ENCODE measurements around the gene BANK1. TPM values are rescaled to one million over a fixed set of nuclear protein-coding genes. Genes with fewer than 3 reads are reported as not detected.
A peak's percentile ranks its signal among the peaks of the same experiment; 100 is the strongest.

Gene BANK1
- total RNA-seq, 1 donor from 2014 or later: 1.7 TPM

GRCh38 chr4:101858641-101859040 is 68.1 kb downstream of the BANK1 start:
- no peak for DNase-seq (ENCODE audit: extremely low spot score, unreplicated experiment)
- H3K36me3 Mint-ChIP-seq: no peaks in the 10 kb centered on the region
- no peaks in the 10 kb centered on the region for H3K27me3 Mint-ChIP-seq
- no peak overlapping the region for H3K27ac Mint-ChIP-seq
- no peak for TF ChIP-seq CTCF (conservative IDR thresholded peaks at IDR 0.05)
- H3K9me3 Mint-ChIP-seq: no peaks in the 10 kb centered on the region
- no peak overlapping the region for H3K4me3 Mint-ChIP-seq
- no peaks in the 10 kb centered on the region for H3K4me1 Mint-ChIP-seq (ENCODE audit: unreplicated experiment)

- no peak for DNase-seq (ENCODE audit: extremely low spot score, unreplicated experiment)
- Mint-ChIP-seq H3K4me3 (no peak overlapping the region), H3K27me3 (no peaks in the 10 kb centered on the region), H3K9me3 (peaks cover 12% of the 10 kb centered on the region), H3K4me1 (ENCODE audit: unreplicated experiment) (peaks cover 4% of the 10 kb centered on the region), H3K27ac (no peak overlapping the region), H3K36me3 (peaks cover 4% of the 10 kb centered on the region)
- TF ChIP-seq CTCF (conservative IDR thresholded peaks at IDR 0.05): no peak
These were observed 72.1 kb downstream of the BANK1 start for GRCh38 chr4:101862595-101862994.

GRCh38 chr4:101864660-101865059 is 74.1 kb downstream of the BANK1 start:
- Mint-ChIP-seq H3K27ac (peak overlapping the region; percentile 95), H3K27me3 (no peaks in the 10 kb centered on the region), H3K4me3 (peak overlapping the region; percentile 50), H3K9me3 (peaks cover 12% of the 10 kb centered on the region), H3K4me1 (ENCODE audit: unreplicated experiment) (peaks cover 4% of the 10 kb centered on the region), H3K36me3 (peaks cover 4% of the 10 kb centered on the region)
- no peak for TF ChIP-seq CTCF (conservative IDR thresholded peaks at IDR 0.05)
- DNase-seq (ENCODE audit: extremely low spot score, unreplicated experiment): no peak

GRCh38 chr4:101865501-101866062 is 75.1 kb downstream of the BANK1 start:
- peak overlapping the region; percentile 95 for H3K27ac Mint-ChIP-seq

GRCh38 chr4:101870874-101871273 is 80.3 kb downstream of the BANK1 start:
- H3K9me3 Mint-ChIP-seq: no peaks in the 10 kb centered on the region
- TF ChIP-seq CTCF (conservative IDR thresholded peaks at IDR 0.05): no peak

More at GRCh38 chr4:101865501-101866062, 75.1 kb downstream of the BANK1 start:
- DNase-seq (ENCODE audit: extremely low spot score, unreplicated experiment): no peak
- Mint-ChIP-seq H3K4me3 (peak overlapping the region; percentile 20), H3K27me3 (no peaks in the 10 kb centered on the region), H3K9me3 (peaks cover 12% of the 10 kb centered on the region), H3K36me3 (peaks cover 4% of the 10 kb centered on the region), H3K4me1 (ENCODE audit: unreplicated experiment) (peaks cover 4% of the 10 kb centered on the region)
- no peak for TF ChIP-seq CTCF (conservative IDR thresholded peaks at IDR 0.05)

More at GRCh38 chr4:101870874-101871273, 80.3 kb downstream of the BANK1 start:
- Mint-ChIP-seq H3K27ac (no peak overlapping the region), H3K4me3 (no peak overlapping the region), H3K4me1 (ENCODE audit: unreplicated experiment) (no peaks in the 10 kb centered on the region), H3K27me3 (no peaks in the 10 kb centered on the region), H3K36me3 (no peaks in the 10 kb centered on the region)
- DNase-seq (ENCODE audit: extremely low spot score, unreplicated experiment): no peak

All from type B pancreatic cell (in vitro differentiated cells).